ENCODE data around the gene CFAP45. TPM values are rescaled to one million over a fixed set of nuclear protein-coding genes. Genes with fewer than 3 reads are reported as not detected.

Gene CFAP45
- total RNA-seq, 1 donor from 2014 or later, result 0.49 TPM

- DNase-seq, result no peak
- Mint-ChIP-seq H3K36me3 (ENCODE audit: unreplicated experiment) (no peaks in the 10 kb centered on the region), H3K27ac (ENCODE audit: unreplicated experiment) (no peak overlapping the region), H3K4me3 (ENCODE audit: unreplicated experiment) (no peak overlapping the region), H3K9me3 (ENCODE audit: unreplicated experiment) (peaks cover 2% of the 10 kb centered on the region), H3K27me3 (ENCODE audit: unreplicated experiment) (peaks cover 10% of the 10 kb centered on the region), H3K4me1 (ENCODE audit: low read depth, unreplicated experiment) (peaks cover 5% of the 10 kb centered on the region)
- TF ChIP-seq CTCF (IDR thresholded peaks at IDR 0.05; ENCODE audit: partially characterized antibody, unreplicated experiment), result no peak
Measured at GRCh38 chr1:159864262-159864661, 35.7 kb downstream of the CFAP45 start.

- H3K27me3 Mint-ChIP-seq (ENCODE audit: unreplicated experiment), result peaks cover 7% of the 10 kb centered on the region
- H3K36me3 Mint-ChIP-seq (ENCODE audit: unreplicated experiment), result no peaks in the 10 kb centered on the region
- H3K9me3 Mint-ChIP-seq (ENCODE audit: unreplicated experiment), result peaks cover 2% of the 10 kb centered on the region
- DNase-seq, result no peak
- H3K4me1 Mint-ChIP-seq (ENCODE audit: low read depth, unreplicated experiment), result peaks cover 5% of the 10 kb centered on the region
- H3K4me3 Mint-ChIP-seq (ENCODE audit: unreplicated experiment), result no peak within 1 kb of the TSS
- TF ChIP-seq CTCF (IDR thresholded peaks at IDR 0.05; ENCODE audit: partially characterized antibody, unreplicated experiment), result no peak
- H3K27ac Mint-ChIP-seq (ENCODE audit: unreplicated experiment), result no peak within 1 kb of the TSS
Measured at GRCh38 chr1:159862557-159862956, 37.4 kb downstream of the CFAP45 start, which contains the start of gene VSIG8. TSS of gene VSIG8 (minus strand) at chr1:159862657. CDS start at chr1:159862521, 136 bp downstream.

GRCh38 chr1:159862031-159862430 is 37.9 kb downstream of the CFAP45 start:
- Mint-ChIP-seq H3K27ac (ENCODE audit: unreplicated experiment) (no peak overlapping the region), H3K9me3 (ENCODE audit: unreplicated experiment) (peaks cover 2% of the 10 kb centered on the region), H3K27me3 (ENCODE audit: unreplicated experiment) (peaks cover 7% of the 10 kb centered on the region), H3K36me3 (ENCODE audit: unreplicated experiment) (no peaks in the 10 kb centered on the region), H3K4me3 (ENCODE audit: unreplicated experiment) (no peak overlapping the region), H3K4me1 (ENCODE audit: low read depth, unreplicated experiment) (peaks cover 1% of the 10 kb centered on the region)
- TF ChIP-seq CTCF (IDR thresholded peaks at IDR 0.05; ENCODE audit: partially characterized antibody, unreplicated experiment), result no peak
- no peak for DNase-seq

- Mint-ChIP-seq H3K27ac (ENCODE audit: unreplicated experiment) (no peak overlapping the region), H3K4me1 (ENCODE audit: low read depth, unreplicated experiment) (no peaks in the 10 kb centered on the region), H3K9me3 (ENCODE audit: unreplicated experiment) (peaks cover 2% of the 10 kb centered on the region), H3K27me3 (ENCODE audit: unreplicated experiment) (peaks cover 4% of the 10 kb centered on the region), H3K4me3 (ENCODE audit: unreplicated experiment) (no peak overlapping the region), H3K36me3 (ENCODE audit: unreplicated experiment) (no peaks in the 10 kb centered on the region)
- no peak for DNase-seq
- no peak for TF ChIP-seq CTCF (IDR thresholded peaks at IDR 0.05; ENCODE audit: partially characterized antibody, unreplicated experiment)
Measured at GRCh38 chr1:159861218-159861617, 38.7 kb downstream of the CFAP45 start.

GRCh38 chr1:159860456-159860855 is 39.5 kb downstream of the CFAP45 start:
- Mint-ChIP-seq H3K27ac (ENCODE audit: unreplicated experiment) (no peak overlapping the region), H3K36me3 (ENCODE audit: unreplicated experiment) (no peaks in the 10 kb centered on the region), H3K27me3 (ENCODE audit: unreplicated experiment) (peaks cover 4% of the 10 kb centered on the region), H3K9me3 (ENCODE audit: unreplicated experiment) (peaks cover 2% of the 10 kb centered on the region), H3K4me1 (ENCODE audit: low read depth, unreplicated experiment) (no peaks in the 10 kb centered on the region), H3K4me3 (ENCODE audit: unreplicated experiment) (no peak overlapping the region)
- DNase-seq, result no peak
- no peak for TF ChIP-seq CTCF (IDR thresholded peaks at IDR 0.05; ENCODE audit: partially characterized antibody, unreplicated experiment)

Data from glutamatergic neuron (in vitro differentiated cells).